Hepatic stellate cell (primary cell): ENCODE results near the gene CYP26A1.

Experiments
- DNase-seq: peaks from one replicate; pipeline ENCODE4 v3.0.0; 2011; ENCODE audit warnings: low spot score

Gene CYP26A1

DNA sequence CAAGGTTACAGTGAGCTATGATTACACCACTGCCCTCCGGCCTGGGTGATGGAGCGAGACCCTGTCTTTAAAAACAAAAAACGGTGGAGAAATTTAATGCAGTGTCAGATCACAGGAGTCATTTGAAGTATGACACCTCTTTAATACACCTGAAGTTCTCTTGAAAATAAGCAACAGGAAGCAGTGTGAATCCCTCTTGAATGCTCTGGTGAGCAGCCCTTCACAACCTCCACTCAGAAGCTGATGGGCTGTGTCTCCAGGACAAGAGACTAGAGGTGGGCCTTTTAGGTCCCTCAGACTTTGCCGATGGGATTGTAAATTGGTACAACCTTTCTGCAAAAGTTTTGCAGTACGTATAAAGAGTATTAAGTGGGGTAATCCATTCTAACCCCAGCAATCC, 50.1 kb downstream of the CYP26A1 start:
- no peak for DNase-seq

DNA sequence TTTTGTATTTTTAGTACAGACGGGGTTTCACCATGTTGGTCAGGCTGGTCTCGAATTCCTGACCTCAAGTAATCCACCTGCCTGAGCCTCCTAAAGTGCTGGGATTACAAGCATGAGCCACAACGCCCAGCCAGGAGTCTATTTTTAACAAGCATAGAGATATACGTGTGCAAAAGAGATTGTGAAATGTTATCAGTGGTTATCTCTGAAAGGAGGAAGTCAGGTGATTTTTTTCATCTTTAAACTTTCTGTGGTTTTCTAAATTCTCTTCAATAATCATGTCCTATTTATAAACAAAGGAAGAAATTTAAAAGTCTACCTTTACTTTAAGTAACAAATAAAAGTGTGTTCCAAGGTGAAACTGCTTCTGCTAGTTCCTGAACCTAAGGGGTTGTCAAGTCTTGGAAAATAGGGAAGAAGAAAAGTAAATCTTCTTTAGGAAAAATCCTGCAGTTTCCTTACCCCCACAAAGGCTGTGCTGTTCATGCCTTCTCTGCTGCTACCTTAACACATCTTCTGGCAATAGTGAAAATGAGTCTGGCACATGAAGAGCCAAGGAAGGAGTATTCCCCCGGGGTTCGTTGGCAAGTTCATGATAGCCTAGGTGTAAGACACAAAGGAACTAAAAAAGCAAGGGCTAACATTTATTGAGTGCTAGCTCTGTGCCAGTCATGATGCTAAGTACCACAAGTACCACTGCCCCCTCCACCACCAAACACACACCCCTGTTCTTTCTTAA, 51.1 kb downstream of the CYP26A1 start:
- no peak for DNase-seq

DNA sequence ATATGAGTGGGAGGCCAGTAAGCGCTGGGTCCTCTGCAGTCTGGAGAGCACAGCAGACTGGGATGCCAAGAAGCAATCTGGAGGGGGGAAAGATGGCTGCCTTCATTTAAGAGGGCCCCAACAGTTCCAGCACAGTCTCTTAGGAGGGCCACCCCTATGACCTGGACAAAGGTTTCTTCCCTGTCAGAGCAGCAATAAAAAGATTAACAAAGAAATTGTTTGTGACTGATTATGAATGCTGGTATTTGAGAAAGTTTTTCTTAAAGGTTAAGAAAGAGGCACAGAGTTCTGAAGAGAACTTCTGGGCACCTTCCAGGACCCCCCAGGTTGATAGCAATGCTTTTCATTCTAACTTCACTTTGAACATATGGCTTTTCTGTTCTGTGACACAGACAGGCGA, 52.3 kb downstream of the CYP26A1 start:
- no peak for DNase-seq

DNA sequence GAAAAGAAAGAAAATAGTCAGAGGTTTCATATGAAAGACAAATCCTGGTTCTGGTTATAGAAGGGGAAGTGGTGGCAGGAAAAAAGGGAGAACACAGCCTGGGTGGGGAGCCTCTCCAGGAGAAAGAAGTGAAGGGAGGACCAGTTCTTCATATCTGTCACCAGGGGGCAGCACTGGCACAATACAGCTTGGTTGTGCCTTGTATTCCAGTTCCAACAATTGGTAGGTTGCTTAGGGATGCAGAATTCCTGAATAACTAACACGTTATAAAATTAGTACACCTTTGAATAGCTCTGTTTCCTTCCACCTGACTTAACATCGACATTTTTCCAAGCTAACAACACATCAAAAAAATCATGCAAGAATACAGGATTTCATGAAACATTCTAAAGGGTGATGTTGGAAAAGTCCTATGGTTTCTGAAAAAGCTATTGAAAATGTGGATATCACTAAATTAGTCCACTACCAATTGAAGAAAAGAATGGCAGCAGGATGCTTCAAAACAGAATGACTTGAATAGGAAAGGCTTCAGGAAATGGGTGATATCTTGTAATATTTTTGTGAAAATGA, 52.9 kb downstream of the CYP26A1 start:
- DNase-seq, result no peak
